A673 (cell line): ENCODE results near the gene RASL12. TPM values are rescaled to one million over a fixed set of nuclear protein-coding genes. Genes with fewer than 3 reads are reported as not detected.

Source experiments
- BruUV-seq: library from RNA; stranded (reverse); fragments of 400-500 nt; replicated peaks from 2 replicates; lab custom pipeline; 2021; lab: Mats Ljungman, UMichigan
- CTCF ChIA-PET: fragments of 300-600 bp; sonication (Branson Sonifier 250); formaldehyde crosslinking; loops from one replicate; lab custom pipeline; 2022; ENCODE audit warnings: antibody characterized with exemption; lab: Charles Lee
- POLR2A ChIA-PET: fragments of 300-600 bp; sonication (Branson Sonifier 250); formaldehyde crosslinking; loops from one replicate; lab custom pipeline; 2022; ENCODE audit warnings: antibody characterized with exemption; ENCODE audit not compliant: low non-redundant PET; lab: Charles Lee
- DNase-seq: peaks from one replicate; pipeline ENCODE4 v3.0.0-alpha.2; 2015; ENCODE audit warnings: low spot score
- H3K27ac ChIP-seq: fragments of 200-600 bp; sonication (generic); 2 replicates; pipeline ENCODE4 v1.5.1; 2016; ENCODE audit warnings: mixed run types, low read depth, mild to moderate bottlenecking, mixed read lengths, antibody characterized with exemption, low read length; ENCODE audit not compliant: poor library complexity, severe bottlenecking
- H3K27me3 ChIP-seq: fragments of 200-600 bp; sonication (generic); replicated peaks from 2 replicates; pipeline ENCODE4 v1.6.1; 2017; ENCODE audit warnings: mixed run types, low read depth, mild to moderate bottlenecking, mixed read lengths, antibody characterized with exemption, low read length; ENCODE audit not compliant: insufficient read depth, poor library complexity
- H3K36me3 ChIP-seq: fragments of 200-600 bp; sonication (generic); 2 replicates; pipeline ENCODE4 v1.6.1; 2016; ENCODE audit warnings: mixed run types, mild to moderate bottlenecking, mixed read lengths, antibody characterized with exemption, low read length; ENCODE audit not compliant: insufficient read depth, poor library complexity, severe bottlenecking
- H3K4me1 ChIP-seq: fragments of 200-600 bp; sonication (generic); 2 replicates; pipeline ENCODE4 v1.6.1; 2017; ENCODE audit warnings: mixed run types, mild to moderate bottlenecking, mixed read lengths, antibody characterized with exemption, low read length; ENCODE audit not compliant: insufficient read depth, poor library complexity, severe bottlenecking
- H3K4me3 ChIP-seq: fragments of 200-600 bp; sonication (generic); 2 replicates; pipeline ENCODE4 v1.5.1; 2016; ENCODE audit warnings: low read depth, mixed run types, mild to moderate bottlenecking, mixed read lengths, low read length; ENCODE audit not compliant: poor library complexity, severe bottlenecking
- H3K9me3 ChIP-seq: fragments of 200-600 bp; sonication (generic); 2 replicates; pipeline ENCODE4 v1.6.1; 2016; ENCODE audit warnings: mixed run types, low read depth, mild to moderate bottlenecking, mixed read lengths, antibody characterized with exemption, low read length; ENCODE audit not compliant: poor library complexity, severe bottlenecking
- EZH2 ChIP-seq: fragments of 200-600 bp; sonication (generic); IDR thresholded peaks from 2 replicates; pipeline ENCODE4 v1.6.1; 2017; ENCODE audit warnings: borderline replicate concordance, low read depth, mild to moderate bottlenecking, mixed read lengths, antibody characterized with exemption, low read length; ENCODE audit not compliant: poor library complexity, severe bottlenecking
- intact Hi-C: fragments of 100-400 bp; cut with micrococcal nuclease; formaldehyde crosslinking; loops from one replicate; pipeline ENCODE4 v1.10.0; 2022; ENCODE audit not compliant: unreplicated experiment
- total RNA-seq: library from RNA; stranded (reverse); gene quantifications from 2 replicates; pipeline ENCODE4 v1.2.3, GENCODE V29; 2021
- TF ChIP-seq, protein P1 (sequence below): fragments of 300-800, 200-600 bp; sonication (generic); conservative IDR thresholded peaks from 2 replicates; pipeline ENCODE4 v1.5.1; 2017; ENCODE audit warnings: low read depth, mild to moderate bottlenecking, antibody characterized with exemption, low read length, moderate library complexity, mixed read lengths

RASL12 gene
- total RNA-seq, 1 experiment from 2014 or later = 0.69 TPM

DNA sequence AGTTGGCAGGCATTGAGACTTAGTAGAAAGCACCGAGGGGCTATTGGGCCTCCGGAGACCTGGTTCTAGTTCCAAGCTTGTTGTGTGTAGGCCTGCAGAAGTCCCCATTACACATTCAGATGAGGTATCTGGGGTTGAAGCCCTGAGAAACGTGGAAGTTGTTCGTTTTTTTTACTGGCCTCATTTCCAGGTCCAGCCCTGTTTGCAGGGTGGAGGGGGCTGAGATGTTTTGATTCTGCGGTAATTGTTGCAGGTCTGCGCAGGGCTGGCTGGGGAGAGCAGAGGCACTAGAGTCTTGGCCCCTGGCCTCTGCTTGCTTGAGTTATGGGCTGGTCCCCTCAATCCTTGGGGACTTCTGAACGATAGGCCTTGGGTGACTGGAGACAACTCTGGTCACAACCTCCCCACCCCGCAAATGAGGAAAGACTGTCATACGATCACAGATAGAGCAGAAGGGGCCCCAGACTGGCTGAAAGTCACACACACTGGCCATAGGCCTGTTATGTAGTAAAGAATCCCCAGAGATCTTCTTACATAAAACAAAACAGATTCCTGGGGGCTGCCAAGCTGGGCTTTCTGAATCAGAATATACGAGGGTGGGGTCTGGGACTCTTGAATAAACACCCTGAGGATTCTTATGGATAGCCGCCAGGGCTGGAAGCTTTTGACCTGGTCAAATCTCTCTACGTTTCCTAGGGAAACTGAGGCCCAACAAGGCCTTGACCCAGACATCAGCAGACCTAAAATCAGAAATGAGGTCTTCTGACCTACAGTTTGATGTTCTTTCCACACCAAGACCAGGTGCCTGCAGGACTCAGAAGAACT, 24.4 kb upstream of the RASL12 start:
- no peaks in the 10 kb centered on the region for H3K9me3 ChIP-seq
- no peak for TF ChIP-seq EZH2
- TF ChIP-seq, protein P1, sequence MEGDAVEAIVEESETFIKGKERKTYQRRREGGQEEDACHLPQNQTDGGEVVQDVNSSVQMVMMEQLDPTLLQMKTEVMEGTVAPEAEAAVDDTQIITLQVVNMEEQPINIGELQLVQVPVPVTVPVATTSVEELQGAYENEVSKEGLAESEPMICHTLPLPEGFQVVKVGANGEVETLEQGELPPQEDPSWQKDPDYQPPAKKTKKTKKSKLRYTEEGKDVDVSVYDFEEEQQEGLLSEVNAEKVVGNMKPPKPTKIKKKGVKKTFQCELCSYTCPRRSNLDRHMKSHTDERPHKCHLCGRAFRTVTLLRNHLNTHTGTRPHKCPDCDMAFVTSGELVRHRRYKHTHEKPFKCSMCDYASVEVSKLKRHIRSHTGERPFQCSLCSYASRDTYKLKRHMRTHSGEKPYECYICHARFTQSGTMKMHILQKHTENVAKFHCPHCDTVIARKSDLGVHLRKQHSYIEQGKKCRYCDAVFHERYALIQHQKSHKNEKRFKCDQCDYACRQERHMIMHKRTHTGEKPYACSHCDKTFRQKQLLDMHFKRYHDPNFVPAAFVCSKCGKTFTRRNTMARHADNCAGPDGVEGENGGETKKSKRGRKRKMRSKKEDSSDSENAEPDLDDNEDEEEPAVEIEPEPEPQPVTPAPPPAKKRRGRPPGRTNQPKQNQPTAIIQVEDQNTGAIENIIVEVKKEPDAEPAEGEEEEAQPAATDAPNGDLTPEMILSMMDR = no peak
- POLR2A ChIA-PET = no interaction called here
- CTCF ChIA-PET = no interaction called here
- BruUV-seq = no TSS peak
- H3K4me3 ChIP-seq = no peak overlapping the region
- H3K36me3 ChIP-seq = no peaks in the 10 kb centered on the region
- no peaks in the 10 kb centered on the region for H3K27me3 ChIP-seq
- H3K27ac ChIP-seq = no peak overlapping the region
- intact Hi-C loops = no loop called here
- H3K4me1 ChIP-seq = no peaks in the 10 kb centered on the region
- DNase-seq = no peak

DNA sequence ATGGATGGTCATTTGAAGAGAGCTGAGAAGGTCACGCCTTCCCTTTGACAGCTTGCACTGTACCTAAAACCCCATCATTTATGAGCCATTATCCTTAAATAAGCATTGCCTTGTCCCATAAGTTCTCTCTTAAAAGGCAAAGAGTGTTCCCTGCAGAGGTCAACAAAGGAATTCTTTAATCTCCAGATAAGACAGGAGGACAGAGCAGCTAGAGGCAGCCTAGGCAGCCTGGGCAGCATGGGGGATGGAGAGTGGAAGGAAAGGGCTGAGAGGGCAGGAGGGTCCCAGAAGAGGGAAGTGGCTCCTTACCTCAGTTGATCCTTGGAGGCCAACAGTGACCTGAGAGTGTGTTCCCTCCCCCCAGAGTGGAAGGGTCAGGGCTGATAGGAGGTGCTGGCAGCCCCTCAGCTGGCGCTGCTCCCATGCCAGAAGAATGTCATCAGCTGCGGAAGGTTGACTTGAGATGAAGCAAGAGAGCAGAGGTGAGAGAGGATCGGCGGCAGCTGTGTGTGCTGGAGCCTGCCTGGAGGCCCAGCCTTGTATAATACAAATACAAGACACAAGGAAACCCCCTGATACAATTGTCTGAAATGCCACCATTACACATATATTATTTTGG, 21.5 kb upstream of the RASL12 start:
- CTCF ChIA-PET = no interaction called here

DNA sequence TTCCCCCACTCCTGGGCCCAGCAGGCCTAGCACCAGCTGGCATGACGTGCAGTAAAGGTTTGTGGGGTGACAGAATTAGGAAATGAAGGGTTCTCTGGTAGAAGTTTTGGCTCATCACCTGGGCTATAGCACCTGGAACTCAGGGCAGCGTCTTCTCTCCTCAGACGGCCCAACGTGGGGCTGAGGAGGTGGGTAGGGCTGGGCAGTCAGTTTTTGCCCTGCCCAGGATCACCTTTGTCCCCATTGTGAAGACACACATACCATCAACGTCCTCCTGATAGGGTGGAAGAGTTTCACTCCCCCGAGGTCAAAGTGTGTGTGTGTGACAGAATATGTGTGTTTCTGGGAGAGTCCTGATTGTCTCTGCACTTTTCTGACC, 20.8 kb upstream of the RASL12 start:
- no peak for DNase-seq
- Histone ChIP-seq H3K4me3 (no peak overlapping the region), H3K27me3 (no peaks in the 10 kb centered on the region), H3K9me3 (no peaks in the 10 kb centered on the region), H3K36me3 (no peaks in the 10 kb centered on the region), H3K4me1 (no peaks in the 10 kb centered on the region), H3K27ac (no peak overlapping the region)
- TF ChIP-seq, protein P1 = no peak
- ChIA-PET POLR2A (no interaction called here), CTCF (no interaction called here)
- no TSS peak for BruUV-seq
- intact Hi-C loops = loop anchor here (5.0 kb wide), 1 partner anchor 36 kb away; no protein-coding TSS in a partner anchor

More for the DNA sequence above, 21.5 kb upstream of the RASL12 start:
- H3K27ac ChIP-seq = no peak overlapping the region
- no peak for DNase-seq
- no peaks in the 10 kb centered on the region for H3K27me3 ChIP-seq
- no peaks in the 10 kb centered on the region for H3K36me3 ChIP-seq
- H3K9me3 ChIP-seq = no peaks in the 10 kb centered on the region
- POLR2A ChIA-PET = no interaction called here
- TF ChIP-seq EZH2 = no peak
- TF ChIP-seq, protein P1 = no peak
- no peaks in the 10 kb centered on the region for H3K4me1 ChIP-seq
- intact Hi-C loops = loop anchor here (5.0 kb wide), 1 partner anchor 37 kb away; no protein-coding TSS in a partner anchor
- no TSS peak for BruUV-seq
- H3K4me3 ChIP-seq = no peak overlapping the region
